HCT116 (cell line): Measurements from ENCODE around the gene MRAS. TPM values are rescaled to one million over a fixed set of nuclear protein-coding genes. Genes with fewer than 3 reads are reported as not detected.

Experiments used
- ATAC-seq: fragments of 200-7000 bp; cut with Tn5 transposase; 2 replicates; pipeline ENCODE4 v1.9.1; 2020; ENCODE audit warnings: mild to moderate bottlenecking, moderate library complexity
- BruUV-seq: library from RNA; stranded (reverse); fragments of 400-500 nt; replicated peaks from 2 replicates; lab custom pipeline; 2021; lab: Mats Ljungman, UMichigan
- CTCF ChIA-PET: fragments of 300-600 bp; sonication (Branson Sonifier 250); formaldehyde crosslinking; loops from one replicate; lab custom pipeline; 2021; ENCODE audit warnings: antibody characterized with exemption; lab: Charles Lee
- POLR2A ChIA-PET: fragments of 300-600, 350-600 bp; sonication (Branson Sonifier 250); formaldehyde crosslinking; loops from one replicate; lab custom pipeline; 2021; ENCODE audit warnings: antibody characterized with exemption; lab: Charles Lee
- RAD21 ChIA-PET, 2 experiments: fragments of 300-600 bp; sonication (Branson Sonifier 250); formaldehyde crosslinking; loops; one replicate each; lab custom pipeline; 2023; ENCODE audit warnings: low total read pairs in 2 of 2; ENCODE audit not compliant: uncharacterized antibody in 2 of 2, unreplicated experiment in 2 of 2, low non-redundant PET in 1 of 2; lab: Charles Lee
- DNase-seq: peaks from one replicate; pipeline ENCODE4 v3.0.0-alpha.2; 2010; ENCODE audit warnings: low read depth, low spot score
- H2AFZ ChIP-seq: fragments of 200-600 bp; shearing (Covaris generic), sonication (generic); 2 replicates; pipeline ENCODE4 v1.6.1; 2017; ENCODE audit warnings: low read depth, mixed run types, mixed read lengths, antibody characterized with exemption, low read length; ENCODE audit not compliant: poor library complexity, severe bottlenecking
- H3K27ac ChIP-seq: 2 replicates; pipeline ENCODE4 v1.5.1; 2012; ENCODE audit warnings: low read depth, low read length
- H3K27me3 ChIP-seq: fragments of 200-600 bp; sonication (generic); 2 replicates; pipeline ENCODE4 v1.6.1; 2016; ENCODE audit warnings: mixed run types, low read length, mixed read lengths; ENCODE audit not compliant: insufficient read depth
- H3K36me3 ChIP-seq, 2 experiments: fragments of 200-500 bp in 1 of 2; fragments of 200-600 bp in 1 of 2; sonication (Bioruptor generic) in 1 of 2; sonication (generic) in 1 of 2; 2 replicates each; pipeline versions ENCODE4 v1.5.1 to v1.6.1; 2014 to 2016; ENCODE audit warnings: low read length in 2 of 2, inconsistent platforms in 1 of 2, mixed read lengths in 1 of 2, mixed run types in 1 of 2; ENCODE audit not compliant: insufficient read depth in 2 of 2, control insufficient read depth in 1 of 2
- H3K4me1 ChIP-seq, 2 experiments: fragments of 200-600 bp in 1 of 2; sonication (generic) in 1 of 2; 2 replicates each; pipeline versions ENCODE4 v1.5.1 to v1.6.1; 2012 to 2017; ENCODE audit warnings: low read length in 2 of 2, inconsistent platforms in 1 of 2, mild to moderate bottlenecking in 1 of 2, mixed read lengths in 1 of 2, mixed run types in 1 of 2, moderate library complexity in 1 of 2; ENCODE audit not compliant: insufficient read depth in 2 of 2, control insufficient read depth in 1 of 2
- H3K4me2 ChIP-seq: fragments of 200-600 bp; sonication (generic); 2 replicates; pipeline ENCODE4 v1.6.1; 2017; ENCODE audit warnings: mixed run types, low read length, mixed read lengths
- H3K4me3 ChIP-seq, 2 experiments: fragments of 200-600 bp in 1 of 2; sonication (generic) in 1 of 2; replicated peaks in 1 of 2; 2 replicates each; pipeline ENCODE4 v1.5.1; 2011 to 2016; ENCODE audit warnings: low read length in 2 of 2, control low read depth in 1 of 2, low read depth in 1 of 2, mild to moderate bottlenecking in 1 of 2, mixed read lengths in 1 of 2, mixed run types in 1 of 2
- H3K79me2 ChIP-seq: fragments of 200-600 bp; sonication (generic); 2 replicates; pipeline ENCODE4 v1.6.1; 2017; ENCODE audit warnings: mild to moderate bottlenecking, mixed run types, low read length, moderate library complexity, mixed read lengths; ENCODE audit not compliant: insufficient read depth
- H3K9ac ChIP-seq: fragments of 200-600 bp; sonication (generic); 2 replicates; pipeline ENCODE4 v1.6.1; 2016; ENCODE audit warnings: low read length, mixed read lengths
- H3K9me2 ChIP-seq: fragments of 200-600 bp; sonication (generic), shearing (Covaris generic); 2 replicates; pipeline ENCODE4 v1.6.1; 2017; ENCODE audit warnings: mixed run types, mild to moderate bottlenecking, moderate library complexity; ENCODE audit not compliant: insufficient read depth
- H3K9me3 ChIP-seq, 2 experiments: fragments of 200-500 bp in 1 of 2; fragments of 200-600 bp in 1 of 2; sonication (Bioruptor generic) in 1 of 2; sonication (generic) in 1 of 2; 2 replicates each; pipeline ENCODE4 v1.6.1; 2014 to 2017; ENCODE audit warnings: low read length in 2 of 2, mixed read lengths in 2 of 2, inconsistent platforms in 1 of 2, low read depth in 1 of 2, mild to moderate bottlenecking in 1 of 2, mixed run types in 1 of 2, moderate library complexity in 1 of 2; ENCODE audit not compliant: control insufficient read depth in 1 of 2, insufficient read depth in 1 of 2
- H4K20me1 ChIP-seq: fragments of 200-600 bp; sonication (generic), shearing (Covaris generic); 2 replicates; pipeline ENCODE4 v1.6.1; 2017; ENCODE audit warnings: mixed run types, mild to moderate bottlenecking, moderate library complexity; ENCODE audit not compliant: insufficient read depth
- CBX3 ChIP-seq: IDR thresholded peaks from 2 replicates; pipeline ENCODE4 v1.6.1; 2012; ENCODE audit warnings: low read depth
- EGR1 ChIP-seq: IDR thresholded peaks from 2 replicates; pipeline ENCODE4 v1.6.1; 2012; ENCODE audit warnings: low read depth
- POLR2AphosphoS5 ChIP-seq: IDR thresholded peaks from 2 replicates; pipeline ENCODE4 v1.6.1; 2011; ENCODE audit warnings: mild to moderate bottlenecking, low read depth, low read length, moderate library complexity
- RAD21 ChIP-seq: IDR thresholded peaks from 2 replicates; pipeline ENCODE4 v1.6.1; 2012; ENCODE audit warnings: low read depth, mild to moderate bottlenecking
- SIN3A ChIP-seq: IDR thresholded peaks from 2 replicates; pipeline ENCODE4 v1.6.1; 2012; ENCODE audit warnings: low read depth
- YY1 ChIP-seq: IDR thresholded peaks from 2 replicates; pipeline ENCODE4 v1.6.1; 2011; ENCODE audit warnings: low read length, low read depth, moderate library complexity, mild to moderate bottlenecking; ENCODE audit not compliant: insufficient replicate concordance; ENCODE audit errors: extremely low read depth
- ZFX ChIP-seq: fragments of 450-650 bp; IDR thresholded peaks from 2 replicates; pipeline ENCODE4 v1.6.1; 2017
- intact Hi-C: fragments of 100-400 bp; cut with micrococcal nuclease; formaldehyde crosslinking; loops from 2 replicates; pipeline ENCODE4 v1.10.0; 2022
- total RNA-seq: library from RNA; stranded (reverse); gene quantifications from one replicate; pipeline ENCODE4 v1.2.1, GENCODE V29; 2021; ENCODE audit not compliant: unreplicated experiment
- TF ChIP-seq, protein P1 (sequence below): IDR thresholded peaks from 2 replicates; pipeline ENCODE4 v1.6.1; 2012; ENCODE audit warnings: low read depth

The MRAS gene
- total RNA-seq, 1 experiment from 2014 or later, result 13.5 TPM

DNA sequence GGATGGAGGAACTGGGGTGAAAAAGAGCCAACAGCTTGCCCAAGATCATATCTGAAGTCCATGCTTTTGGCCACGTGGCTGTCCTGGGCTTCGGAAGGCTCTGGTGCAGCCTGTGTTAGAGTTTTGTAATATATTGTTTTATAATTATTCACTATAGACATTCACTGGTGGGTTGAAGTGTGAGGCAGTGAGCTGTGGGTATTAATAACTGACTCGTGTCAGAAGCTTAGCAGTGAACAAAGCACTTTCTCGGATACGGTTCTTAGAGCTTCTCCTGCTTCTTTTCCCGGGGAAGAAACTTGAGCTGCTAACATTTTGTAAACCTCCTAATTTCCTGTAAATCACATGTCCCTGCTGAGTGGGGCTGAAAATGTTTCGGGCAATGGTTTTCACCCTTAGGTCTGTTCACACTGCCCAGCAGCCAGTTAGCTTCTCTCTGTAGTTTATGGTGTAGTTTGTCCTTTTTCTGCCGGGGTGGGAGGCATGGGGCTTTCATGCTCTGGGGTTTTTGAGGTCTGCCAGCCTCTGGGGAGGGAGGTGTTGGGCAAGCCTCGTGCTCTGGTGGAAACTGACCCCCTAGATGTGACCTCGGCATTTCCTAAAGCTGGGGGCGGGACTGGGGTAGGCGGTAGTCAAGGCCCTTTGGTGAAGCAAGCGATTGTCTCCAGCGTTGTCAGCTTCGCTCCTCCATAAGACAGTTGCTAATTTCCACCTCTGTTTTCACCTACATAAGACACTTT is 1.7 kb downstream of the MRAS start:
- H3K4me2 ChIP-seq, result peak overlapping the region; percentile 98; the same call in 1 of the 2 replicates
- ATAC-seq (no peak), DNase-seq (no peak)
- intact Hi-C loops, result loop anchor here (5.0 kb wide), 1 partner anchor 163 kb away; the partner anchor contains the start of gene ARMC8
- H3K27me3 ChIP-seq, result no peaks in the 10 kb centered on the region
- H3K9me3 ChIP-seq, result no peaks in the 10 kb centered on the region
- H3K4me1 ChIP-seq, result peaks cover 3 to 16% of the 10 kb centered on the region in 2 experiments; a peak in 3 of 4 replicates
- H3K79me2 ChIP-seq, result no peaks in the 10 kb centered on the region
- no TSS peak for BruUV-seq
- H3K9me2 ChIP-seq, result no peaks in the 10 kb centered on the region
- no peaks in the 10 kb centered on the region for H4K20me1 ChIP-seq
- H3K27ac ChIP-seq, result no peak overlapping the region
- ChIA-PET RAD21 (interaction anchor here in 1 of 2 experiments (0.8 kb wide), 1 partner anchor 17 kb away, joined by 3 read pairs; no protein-coding TSS in a partner anchor), POLR2A (interaction anchor here (1.3 kb wide), 1 partner anchor 22 kb away, joined by 3 read pairs; no protein-coding TSS in a partner anchor), CTCF (interaction anchor here (2.1 kb wide), 1 partner anchor 21 kb away, joined by 5 read pairs; no protein-coding TSS in a partner anchor)
- TF ChIP-seq CBX3 (no peak), ZFX (no peak), EGR1 (no peak), POLR2AphosphoS5 (no peak), YY1 (no peak), SIN3A (no peak), RAD21 (no peak)
- TF ChIP-seq, protein P1, sequence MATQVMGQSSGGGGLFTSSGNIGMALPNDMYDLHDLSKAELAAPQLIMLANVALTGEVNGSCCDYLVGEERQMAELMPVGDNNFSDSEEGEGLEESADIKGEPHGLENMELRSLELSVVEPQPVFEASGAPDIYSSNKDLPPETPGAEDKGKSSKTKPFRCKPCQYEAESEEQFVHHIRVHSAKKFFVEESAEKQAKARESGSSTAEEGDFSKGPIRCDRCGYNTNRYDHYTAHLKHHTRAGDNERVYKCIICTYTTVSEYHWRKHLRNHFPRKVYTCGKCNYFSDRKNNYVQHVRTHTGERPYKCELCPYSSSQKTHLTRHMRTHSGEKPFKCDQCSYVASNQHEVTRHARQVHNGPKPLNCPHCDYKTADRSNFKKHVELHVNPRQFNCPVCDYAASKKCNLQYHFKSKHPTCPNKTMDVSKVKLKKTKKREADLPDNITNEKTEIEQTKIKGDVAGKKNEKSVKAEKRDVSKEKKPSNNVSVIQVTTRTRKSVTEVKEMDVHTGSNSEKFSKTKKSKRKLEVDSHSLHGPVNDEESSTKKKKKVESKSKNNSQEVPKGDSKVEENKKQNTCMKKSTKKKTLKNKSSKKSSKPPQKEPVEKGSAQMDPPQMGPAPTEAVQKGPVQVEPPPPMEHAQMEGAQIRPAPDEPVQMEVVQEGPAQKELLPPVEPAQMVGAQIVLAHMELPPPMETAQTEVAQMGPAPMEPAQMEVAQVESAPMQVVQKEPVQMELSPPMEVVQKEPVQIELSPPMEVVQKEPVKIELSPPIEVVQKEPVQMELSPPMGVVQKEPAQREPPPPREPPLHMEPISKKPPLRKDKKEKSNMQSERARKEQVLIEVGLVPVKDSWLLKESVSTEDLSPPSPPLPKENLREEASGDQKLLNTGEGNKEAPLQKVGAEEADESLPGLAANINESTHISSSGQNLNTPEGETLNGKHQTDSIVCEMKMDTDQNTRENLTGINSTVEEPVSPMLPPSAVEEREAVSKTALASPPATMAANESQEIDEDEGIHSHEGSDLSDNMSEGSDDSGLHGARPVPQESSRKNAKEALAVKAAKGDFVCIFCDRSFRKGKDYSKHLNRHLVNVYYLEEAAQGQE, result no peak
- H2AFZ ChIP-seq, result no peak overlapping the region
- H3K4me3 ChIP-seq, result no peak overlapping the region
- no peak overlapping the region for H3K9ac ChIP-seq
- no peaks in the 10 kb centered on the region for H3K36me3 ChIP-seq
